Ovary (tissue), 1 donor: Measurements from ENCODE around the gene COP1.

Experiments
- EP300 ChIP-seq: sonication (generic); formaldehyde crosslinking; IDR thresholded peaks from one replicate; pipeline ENCODE4 v1.6.1; 2017; ENCODE audit warnings: antibody characterized with exemption
- POLR2A ChIP-seq: fragments of 450-650 bp; IDR thresholded peaks from one replicate; pipeline ENCODE4 v1.6.1; 2017; ENCODE audit warnings: antibody characterized with exemption, mild to moderate bottlenecking, moderate library complexity

- TF ChIP-seq POLR2A: no peak
- no peak for TF ChIP-seq EP300
These were observed 10.5 kb upstream of the COP1 start for GRCh38 chr1:176217461-176218099.
